Right lobe of liver (tissue), 4 donors: ENCODE results near the gene GNAL.

ENCODE experiments used
- POLR2A ChIP-seq: fragments of 450-650 bp; IDR thresholded peaks from one replicate; pipeline ENCODE4 v1.6.1; 2017; ENCODE audit warnings: antibody characterized with exemption, mild to moderate bottlenecking
- TF ChIP-seq, protein P1 (sequence below), 4 donors: fragments of 200-600 bp in 3 of 4; fragments of 450-650 bp in 1 of 4; IDR thresholded peaks; one replicate each; pipeline versions ENCODE4 v1.5.1 to v1.8.0; 2016 to 2022; ENCODE audit warnings: antibody characterized with exemption in 4 of 4, mild to moderate bottlenecking in 2 of 4
- donor health status: DM: no; HTN: no; CAD: no.
- donor health status: DM: no; HTN: no; CAD: no.
- donor health status: DM: no; HTN: yes; CAD: no.

DNA sequence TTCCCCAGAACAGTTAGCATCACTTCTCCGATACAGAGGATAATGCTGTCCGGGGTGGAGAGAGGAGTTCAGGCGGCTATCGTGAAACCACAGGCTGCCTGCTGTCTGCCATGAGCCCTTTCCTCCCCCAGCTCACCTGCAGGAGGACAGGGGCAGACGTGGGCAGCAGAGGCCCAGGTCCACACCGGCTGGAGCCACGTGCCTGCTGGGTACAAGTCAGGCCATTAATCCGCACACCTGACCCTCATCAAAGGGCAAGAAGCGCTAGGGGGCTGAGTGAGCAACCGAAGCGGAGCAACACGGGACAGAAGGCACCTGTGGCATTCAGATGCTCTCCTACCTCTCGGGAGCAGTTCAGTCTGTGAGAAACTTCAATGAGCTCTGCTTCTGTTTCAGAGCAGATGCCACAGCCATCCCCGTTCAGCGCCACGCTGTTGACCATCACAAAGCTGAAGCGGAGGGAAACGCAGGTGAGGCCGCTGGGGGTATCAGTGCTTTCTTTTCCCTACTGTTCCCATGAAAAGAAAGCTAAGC is 197.6 kb downstream of the GNAL start:
- TF ChIP-seq, protein P1, sequence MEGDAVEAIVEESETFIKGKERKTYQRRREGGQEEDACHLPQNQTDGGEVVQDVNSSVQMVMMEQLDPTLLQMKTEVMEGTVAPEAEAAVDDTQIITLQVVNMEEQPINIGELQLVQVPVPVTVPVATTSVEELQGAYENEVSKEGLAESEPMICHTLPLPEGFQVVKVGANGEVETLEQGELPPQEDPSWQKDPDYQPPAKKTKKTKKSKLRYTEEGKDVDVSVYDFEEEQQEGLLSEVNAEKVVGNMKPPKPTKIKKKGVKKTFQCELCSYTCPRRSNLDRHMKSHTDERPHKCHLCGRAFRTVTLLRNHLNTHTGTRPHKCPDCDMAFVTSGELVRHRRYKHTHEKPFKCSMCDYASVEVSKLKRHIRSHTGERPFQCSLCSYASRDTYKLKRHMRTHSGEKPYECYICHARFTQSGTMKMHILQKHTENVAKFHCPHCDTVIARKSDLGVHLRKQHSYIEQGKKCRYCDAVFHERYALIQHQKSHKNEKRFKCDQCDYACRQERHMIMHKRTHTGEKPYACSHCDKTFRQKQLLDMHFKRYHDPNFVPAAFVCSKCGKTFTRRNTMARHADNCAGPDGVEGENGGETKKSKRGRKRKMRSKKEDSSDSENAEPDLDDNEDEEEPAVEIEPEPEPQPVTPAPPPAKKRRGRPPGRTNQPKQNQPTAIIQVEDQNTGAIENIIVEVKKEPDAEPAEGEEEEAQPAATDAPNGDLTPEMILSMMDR (IDR thresholded peaks at IDR 0.05): no peak
- no peak for TF ChIP-seq POLR2A
